ENCODE measurements around the gene DNAH8.

DNAH8 gene

GRCh38 chr6:38738261-38738660 lies 23.1 kb downstream of the DNAH8 start:
- in situ Hi-C loops (cut with HindIII; ENCODE audit: low sequenced_read_pairs) = no loop called here

DNA sequence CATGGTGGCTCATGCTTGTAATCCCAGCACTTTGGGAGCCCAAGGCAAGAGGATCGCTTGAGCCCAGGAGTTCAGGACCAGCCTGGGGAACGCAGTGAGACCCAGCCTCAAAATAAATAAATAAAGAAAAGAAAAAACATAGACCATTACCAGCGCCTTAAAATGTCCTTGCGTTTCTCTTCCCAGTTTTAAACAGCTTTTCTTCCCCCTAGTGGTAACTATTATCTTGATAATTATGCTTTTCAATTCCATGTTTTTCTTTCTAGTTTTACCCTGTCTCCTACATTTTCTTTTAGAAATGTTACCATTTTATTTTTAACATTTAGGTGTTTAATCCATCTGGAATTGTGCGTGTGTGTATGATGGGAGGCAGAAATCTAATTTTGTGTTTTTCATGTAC lies 24.4 kb downstream of the DNAH8 start:
- in situ Hi-C loops (cut with HindIII; ENCODE audit: low sequenced_read_pairs) = no loop called here

DNA sequence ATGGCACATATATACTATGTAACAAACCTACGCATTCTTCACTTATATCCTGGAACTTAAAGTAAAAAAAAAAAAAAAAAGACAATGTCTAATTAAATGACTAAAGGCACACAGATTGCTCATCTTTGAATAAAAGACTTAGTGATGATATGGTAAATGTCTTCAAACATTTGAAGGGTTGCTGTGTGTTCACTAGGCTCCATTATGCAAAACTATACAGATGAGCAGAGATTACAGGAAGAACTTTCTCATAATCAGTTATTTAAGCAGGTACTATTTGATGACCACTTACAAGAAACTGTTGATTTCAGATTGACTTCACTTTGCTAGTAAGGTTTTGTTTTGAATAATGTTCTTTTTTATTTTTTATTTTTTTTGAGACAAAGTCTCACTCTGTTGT lies 34.4 kb downstream of the DNAH8 start:
- in situ Hi-C loops (cut with HindIII; ENCODE audit: low sequenced_read_pairs) = no loop called here

DNA sequence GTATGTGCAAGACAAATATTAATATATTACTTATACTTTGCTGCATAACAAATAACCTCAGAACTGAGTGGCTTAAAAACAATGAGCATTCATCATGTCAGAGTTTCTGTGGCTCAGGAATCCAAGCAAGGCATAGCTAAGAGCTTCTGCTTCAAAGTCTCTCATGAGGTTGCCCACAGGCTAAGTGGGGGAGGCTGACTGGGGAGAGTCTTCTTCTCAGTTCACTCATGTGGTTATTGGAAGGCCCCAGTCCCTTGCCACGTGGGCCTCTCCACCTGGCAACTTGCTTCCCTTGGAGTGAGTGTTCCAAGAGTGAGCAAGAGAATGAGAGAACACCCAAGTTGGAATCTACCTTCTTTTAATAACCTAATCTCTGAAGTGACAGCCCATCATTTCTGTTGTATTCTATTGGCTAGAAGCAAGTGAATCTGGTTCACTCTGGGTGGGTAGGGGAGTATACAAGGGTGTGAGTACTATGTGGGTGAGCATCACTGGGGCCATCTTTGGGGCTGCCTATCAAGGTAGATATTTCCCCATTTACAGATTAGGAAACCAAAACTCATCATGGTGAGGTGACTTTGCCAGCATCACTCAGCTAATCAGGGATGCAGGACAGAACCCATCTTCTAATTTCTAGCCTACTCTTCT lies 36.0 kb downstream of the DNAH8 start:
- in situ Hi-C loops (cut with HindIII; ENCODE audit: low sequenced_read_pairs) = no loop called here

DNA sequence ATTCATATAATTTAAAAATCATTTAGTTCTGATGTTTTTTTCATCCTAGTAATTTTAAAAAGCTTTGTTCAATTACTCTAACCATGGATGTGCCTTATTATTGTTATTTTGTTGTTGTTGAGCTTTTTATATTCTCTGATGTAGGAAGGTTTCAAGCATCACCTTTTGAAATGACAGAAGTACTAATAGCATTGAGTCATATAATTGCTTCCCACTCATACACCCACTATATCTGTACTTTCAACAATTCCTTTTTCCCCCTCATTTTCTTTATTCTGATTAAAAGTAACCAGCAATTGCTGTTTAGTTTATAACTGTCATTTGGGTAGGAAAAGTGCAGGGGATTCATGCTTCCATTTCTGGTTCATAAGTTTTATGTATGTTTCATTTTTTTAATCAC lies 38.6 kb downstream of the DNAH8 start:
- in situ Hi-C loops (cut with HindIII; ENCODE audit: low sequenced_read_pairs) = no loop called here

DNA sequence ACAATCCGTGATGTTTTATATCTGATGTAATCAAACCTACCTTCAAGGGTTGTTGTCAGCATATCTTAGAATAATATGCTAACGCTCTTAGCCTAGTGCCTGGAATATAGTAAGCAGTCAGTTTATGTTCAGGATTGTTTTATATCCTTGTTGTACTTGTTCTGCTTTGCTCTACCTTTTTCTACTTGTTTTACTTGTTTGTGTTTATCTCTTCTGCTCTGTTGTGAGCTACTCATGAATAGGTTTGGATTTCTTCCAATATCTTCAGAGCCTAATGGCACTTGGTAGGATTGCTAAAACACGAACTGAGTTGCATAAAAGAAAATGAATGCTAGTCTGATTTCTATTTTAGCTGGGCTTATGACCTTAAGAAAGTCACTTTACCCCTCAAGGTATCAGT lies 40.1 kb downstream of the DNAH8 start:
- in situ Hi-C loops (cut with HindIII; ENCODE audit: low sequenced_read_pairs) = no loop called here

- in situ Hi-C loops (cut with HindIII; ENCODE audit: low sequenced_read_pairs) = no loop called here
These were observed 40.8 kb downstream of the DNAH8 start for GRCh38 chr6:38755874-38756273.

DNA sequence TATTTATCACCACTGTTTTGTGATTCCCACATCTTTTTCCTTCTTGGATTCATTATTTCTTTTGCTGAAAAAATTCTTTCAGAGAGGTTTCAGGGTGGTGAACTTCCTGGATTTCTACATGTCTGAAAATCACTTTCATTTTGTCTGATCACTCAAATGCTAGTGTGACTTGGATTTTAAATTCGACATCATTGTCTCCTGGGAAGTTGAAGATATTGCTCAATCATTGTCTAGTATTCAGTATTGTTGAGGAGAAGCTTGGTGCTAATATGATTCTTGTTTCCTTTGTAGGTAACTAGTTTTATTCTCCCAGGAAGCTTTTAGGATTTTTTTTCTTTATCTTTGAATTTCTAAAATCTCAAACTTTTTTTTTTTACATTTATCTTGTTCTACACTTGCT lies 45.0 kb downstream of the DNAH8 start:
- in situ Hi-C loops (cut with HindIII; ENCODE audit: low sequenced_read_pairs) = no loop called here

- in situ Hi-C loops (cut with HindIII; ENCODE audit: low sequenced_read_pairs) = no loop called here
These were observed 47.7 kb downstream of the DNAH8 start for GRCh38 chr6:38762848-38763247.

DNA sequence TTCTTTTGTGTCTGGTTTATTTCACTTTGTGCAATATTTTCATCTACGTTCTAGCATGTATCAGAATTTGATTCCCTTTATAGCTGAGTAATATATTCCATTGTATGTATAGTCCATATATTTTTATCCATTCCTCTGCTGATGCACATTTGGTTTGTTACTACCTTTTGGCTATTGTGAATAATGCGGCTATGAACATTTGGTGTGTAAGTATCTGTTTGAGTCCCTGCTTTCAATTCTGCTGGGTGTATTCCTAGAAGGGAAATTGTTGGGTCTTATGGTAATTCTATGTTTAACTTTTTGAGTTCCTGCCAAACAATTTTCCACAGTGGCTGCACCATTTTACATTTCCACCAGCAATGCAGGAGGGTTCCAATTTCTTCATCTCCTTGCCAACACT lies 52.4 kb downstream of the DNAH8 start:
- in situ Hi-C loops (cut with HindIII; ENCODE audit: low sequenced_read_pairs) = no loop called here

- in situ Hi-C loops (cut with HindIII; ENCODE audit: low sequenced_read_pairs) = no loop called here
These were observed 58.2 kb downstream of the DNAH8 start for GRCh38 chr6:38773338-38773737.

DNA sequence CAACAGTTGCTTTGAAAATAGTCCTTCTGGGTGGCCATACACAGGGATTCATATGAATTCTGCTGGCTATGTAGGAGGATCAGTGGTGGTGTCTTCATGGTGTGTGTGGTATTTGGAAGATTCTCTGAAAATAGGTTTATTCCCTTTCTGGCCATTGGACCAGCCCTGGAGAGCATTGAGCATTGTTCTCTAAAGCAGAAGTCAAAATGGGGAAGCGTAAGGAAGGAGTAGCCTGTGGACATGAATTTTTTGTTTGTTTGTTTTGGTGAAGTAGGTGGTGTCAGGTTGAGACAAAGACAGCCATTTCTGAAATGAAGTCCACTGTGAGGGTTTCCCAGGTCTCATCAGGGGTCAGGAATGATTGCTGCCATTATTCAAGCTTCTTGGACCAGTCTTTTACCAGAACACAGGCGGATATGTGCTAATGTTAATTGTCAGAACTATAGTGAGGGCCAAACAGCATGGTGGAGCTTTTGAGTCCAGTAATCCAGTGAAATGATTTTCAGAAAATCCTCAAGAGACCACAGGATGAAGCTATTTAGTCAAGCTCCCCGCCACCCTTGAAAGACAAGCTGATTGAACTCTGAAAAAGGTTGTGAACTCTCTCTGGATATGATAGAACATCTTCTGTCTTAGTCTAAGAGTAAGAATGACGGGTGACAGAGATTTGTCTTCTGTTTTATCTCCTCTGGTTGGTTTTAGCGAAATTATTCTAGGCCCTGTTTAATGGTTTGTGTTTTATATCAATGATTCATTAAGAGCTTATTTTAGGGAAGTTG lies 60.0 kb downstream of the DNAH8 start:
- in situ Hi-C loops (cut with HindIII; ENCODE audit: low sequenced_read_pairs) = no loop called here

GRCh38 chr6:38775870-38776269 lies 60.8 kb downstream of the DNAH8 start:
- in situ Hi-C loops (cut with HindIII; ENCODE audit: low sequenced_read_pairs) = no loop called here

GRCh38 chr6:38776515-38776914 lies 61.4 kb downstream of the DNAH8 start:
- in situ Hi-C loops (cut with HindIII; ENCODE audit: low sequenced_read_pairs) = no loop called here

- in situ Hi-C loops (cut with HindIII; ENCODE audit: low sequenced_read_pairs) = no loop called here
These were observed 64.4 kb downstream of the DNAH8 start for GRCh38 chr6:38779310-38780062.

DNA sequence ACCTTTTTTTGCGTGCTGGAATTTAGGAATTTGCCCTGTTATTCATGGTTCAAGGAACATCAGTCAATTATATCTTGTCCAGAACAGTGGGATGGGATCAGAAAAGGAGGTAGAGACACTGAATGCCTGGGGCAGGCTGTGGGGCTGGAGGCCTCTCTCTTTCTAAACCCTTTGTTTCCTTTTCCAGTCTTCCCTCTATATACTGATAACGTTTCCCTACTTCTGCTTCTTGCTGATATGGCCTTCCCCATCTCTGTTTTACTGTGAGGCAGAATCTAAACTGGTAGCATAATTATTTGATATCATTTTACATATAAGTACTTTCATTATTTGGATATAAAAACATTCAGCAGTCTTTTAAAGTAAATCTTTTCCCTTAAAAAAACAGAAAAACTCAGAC lies 67.5 kb downstream of the DNAH8 start:
- in situ Hi-C loops (cut with HindIII; ENCODE audit: low sequenced_read_pairs) = no loop called here

GRCh38 chr6:38783443-38784228 lies 68.5 kb downstream of the DNAH8 start:
- in situ Hi-C loops (cut with HindIII; ENCODE audit: low sequenced_read_pairs) = no loop called here

- in situ Hi-C loops (cut with HindIII; ENCODE audit: low sequenced_read_pairs) = no loop called here
These were observed 69.6 kb downstream of the DNAH8 start for GRCh38 chr6:38784506-38785235.

DNA sequence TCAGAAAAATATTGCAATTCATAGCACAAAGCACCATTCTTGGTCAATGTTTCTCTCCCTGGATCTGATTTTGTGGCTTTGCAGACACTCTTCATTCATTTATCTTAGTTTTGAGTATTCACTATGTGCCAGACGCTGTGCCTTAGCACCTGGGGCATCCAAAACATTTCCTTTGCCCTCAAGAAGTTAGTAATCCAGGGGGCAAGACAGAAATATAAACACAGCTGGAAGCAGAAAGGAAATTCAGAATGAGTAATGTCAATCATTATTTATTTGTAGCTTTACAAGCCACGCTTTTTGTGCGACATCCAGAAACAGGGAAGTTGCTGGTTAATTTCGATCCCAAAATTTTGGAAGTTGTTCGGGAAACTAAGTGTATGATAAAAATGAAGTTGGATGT lies 71.4 kb downstream of the DNAH8 start:
- in situ Hi-C loops (cut with HindIII; ENCODE audit: low sequenced_read_pairs) = no loop called here

GRCh38 chr6:38789256-38789655 lies 74.1 kb downstream of the DNAH8 start:
- in situ Hi-C loops (cut with HindIII; ENCODE audit: low sequenced_read_pairs) = no loop called here

DNA sequence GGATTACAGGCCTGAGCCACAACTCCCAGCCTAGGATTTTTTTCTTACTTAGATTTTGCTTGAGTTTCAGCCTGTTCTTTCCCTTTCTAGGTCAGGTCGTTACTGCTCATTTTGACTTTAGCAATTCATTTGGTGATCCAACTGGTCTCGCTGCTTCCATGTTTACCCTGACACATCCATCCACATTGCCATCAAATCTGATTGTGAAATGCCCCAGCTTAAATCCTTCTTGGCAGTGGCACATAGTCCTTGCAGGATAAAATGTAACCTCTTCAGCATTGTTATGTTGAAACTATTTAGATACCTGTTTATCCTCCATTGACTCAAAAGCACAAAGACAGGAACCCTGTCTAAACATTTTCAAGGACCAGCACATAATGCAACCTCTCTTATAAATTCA lies 77.2 kb downstream of the DNAH8 start:
- in situ Hi-C loops (cut with HindIII; ENCODE audit: low sequenced_read_pairs) = no loop called here
